GM18861 (cell line): Measurements from ENCODE around the gene TECPR2.
"Not testable (repeated sequence)": the region's sequence is repeated elsewhere in the genome, so short reads cannot be mapped to it uniquely, and the experiment has no call there.

Experiments
- ATAC-seq: cut with Tn5 transposase; IDR thresholded peaks from one replicate; pipeline ENCODE4 v1.9.1; 2021; ENCODE audit not compliant: unreplicated experiment

The TECPR2 gene

GRCh38 chr14:102508410-102508773 lies 145.7 kb downstream of the TECPR2 start:
- ATAC-seq = no peak

- ATAC-seq = no peak
Observed at GRCh38 chr14:102508774-102509745, 146.3 kb downstream of the TECPR2 start.

- ATAC-seq = peak; percentile 71
Observed at GRCh38 chr14:102509746-102510615, 147.2 kb downstream of the TECPR2 start, which contains the start of gene ANKRD9. Gene ANKRD9 (minus strand): TSS chr14:102509776. CDS start chr14:102507889, 1,887 bp downstream.

GRCh38 chr14:102510616-102511520 lies 148.1 kb downstream of the TECPR2 start:
- no peak for ATAC-seq

GRCh38 chr14:102511538-102511937 lies 148.8 kb downstream of the TECPR2 start:
- ATAC-seq = no peak

- ATAC-seq = no peak
Observed at GRCh38 chr14:102512793-102513300, 150.1 kb downstream of the TECPR2 start.

- ATAC-seq = no peak
Observed at GRCh38 chr14:102513899-102514772, 151.4 kb downstream of the TECPR2 start.

GRCh38 chr14:102514987-102515733 lies 152.4 kb downstream of the TECPR2 start:
- ATAC-seq = no peak

- ATAC-seq = no peak
Observed at GRCh38 chr14:102516531-102517391, 154.0 kb downstream of the TECPR2 start.

GRCh38 chr14:102517392-102518062 lies 154.8 kb downstream of the TECPR2 start:
- ATAC-seq = no peak

- ATAC-seq = no peak
Observed at GRCh38 chr14:102518063-102518648, 155.4 kb downstream of the TECPR2 start.

- not testable (repeated sequence) for ATAC-seq
Observed at GRCh38 chr14:102519709-102520108, 157.0 kb downstream of the TECPR2 start.

- ATAC-seq = no peak
Observed at GRCh38 chr14:102523200-102523568, 160.4 kb downstream of the TECPR2 start.

GRCh38 chr14:102523569-102524450 lies 161.1 kb downstream of the TECPR2 start:
- ATAC-seq = no peak

- ATAC-seq = peak; percentile 92
Observed at GRCh38 chr14:102524451-102525218, 161.9 kb downstream of the TECPR2 start.
